ENCODE data around the gene TRMT44. TPM values are rescaled to one million over a fixed set of nuclear protein-coding genes. Genes with fewer than 3 reads are reported as not detected.

Gene TRMT44
- total RNA-seq, 3 donors from 2014 or later: 35.7 to 41.5 (median 41.0) TPM

GRCh38 chr4:8437281-8437680 is 3.3 kb upstream of the TRMT44 start:
- Mint-ChIP-seq H3K36me3 (ENCODE audit: insufficient read depth) (no peaks in the 10 kb centered on the region), H3K4me1 (ENCODE audit: low read depth) (peaks cover 69% of the 10 kb centered on the region), H3K4me3 (no peak overlapping the region), H3K9me3 (no peaks in the 10 kb centered on the region), H3K27me3 (ENCODE audit: low read depth) (no peaks in the 10 kb centered on the region)
- ATAC-seq (no peak), DNase-seq (no peak)

- Mint-ChIP-seq H3K9me3 (no peaks in the 10 kb centered on the region), H3K4me3 (peak overlapping the region; percentile 32), H3K4me1 (ENCODE audit: low read depth) (peaks cover 84% of the 10 kb centered on the region), H3K27me3 (ENCODE audit: low read depth) (no peaks in the 10 kb centered on the region), H3K36me3 (ENCODE audit: insufficient read depth) (no peaks in the 10 kb centered on the region)
- DNase-seq (no peak), ATAC-seq (no peak)
Observed at GRCh38 chr4:8438743-8439142, 1.8 kb upstream of the TRMT44 start.

GRCh38 chr4:8439168-8439567 is 1.4 kb upstream of the TRMT44 start:
- no peaks in the 10 kb centered on the region for H3K9me3 Mint-ChIP-seq
- no peaks in the 10 kb centered on the region for H3K27me3 Mint-ChIP-seq (ENCODE audit: low read depth)
- peak overlapping the region; percentile 32 for H3K4me3 Mint-ChIP-seq
- ATAC-seq (no peak), DNase-seq (no peak)
- H3K36me3 Mint-ChIP-seq (ENCODE audit: insufficient read depth): peaks cover 2% of the 10 kb centered on the region
- H3K4me1 Mint-ChIP-seq (ENCODE audit: low read depth): peaks cover 87% of the 10 kb centered on the region

- Mint-ChIP-seq H3K36me3 (ENCODE audit: insufficient read depth) (peaks cover 2% of the 10 kb centered on the region), H3K4me1 (ENCODE audit: low read depth) (peaks cover 79% of the 10 kb centered on the region), H3K4me3 (peak overlapping the region; percentile 97), H3K9me3 (no peaks in the 10 kb centered on the region), H3K27me3 (ENCODE audit: low read depth) (no peaks in the 10 kb centered on the region)
- no peak for DNase-seq
- ATAC-seq: peak; percentile 31
Observed at GRCh38 chr4:8439914-8440491, 574 bp upstream of the TRMT44 start.

GRCh38 chr4:8441499-8442091 is 1.0 kb downstream of the TRMT44 start:
- ATAC-seq (no peak), DNase-seq (no peak)
- H3K4me1 Mint-ChIP-seq (ENCODE audit: low read depth): peaks cover 71% of the 10 kb centered on the region
- peaks cover 10% of the 10 kb centered on the region for H3K36me3 Mint-ChIP-seq (ENCODE audit: insufficient read depth)
- H3K27me3 Mint-ChIP-seq (ENCODE audit: low read depth): no peaks in the 10 kb centered on the region
- H3K9me3 Mint-ChIP-seq: no peaks in the 10 kb centered on the region
- H3K4me3 Mint-ChIP-seq: peak overlapping the region; percentile 97

- Mint-ChIP-seq H3K9me3 (no peaks in the 10 kb centered on the region), H3K4me1 (ENCODE audit: low read depth) (peaks cover 63% of the 10 kb centered on the region), H3K36me3 (ENCODE audit: insufficient read depth) (peaks cover 10% of the 10 kb centered on the region), H3K4me3 (peak overlapping the region; percentile 97), H3K27me3 (ENCODE audit: low read depth) (no peaks in the 10 kb centered on the region)
- ATAC-seq (no peak), DNase-seq (no peak)
Observed at GRCh38 chr4:8442596-8443358, 2.2 kb downstream of the TRMT44 start.

GRCh38 chr4:8443801-8444200 is 3.2 kb downstream of the TRMT44 start:
- ATAC-seq (no peak), DNase-seq (no peak)
- no peaks in the 10 kb centered on the region for H3K9me3 Mint-ChIP-seq
- H3K27me3 Mint-ChIP-seq (ENCODE audit: low read depth): no peaks in the 10 kb centered on the region
- H3K36me3 Mint-ChIP-seq (ENCODE audit: insufficient read depth): peaks cover 11% of the 10 kb centered on the region
- H3K4me3 Mint-ChIP-seq: no peak overlapping the region
- H3K4me1 Mint-ChIP-seq (ENCODE audit: low read depth): peaks cover 55% of the 10 kb centered on the region

GRCh38 chr4:8446122-8446521 is 5.5 kb downstream of the TRMT44 start:
- Mint-ChIP-seq H3K27me3 (ENCODE audit: low read depth) (no peaks in the 10 kb centered on the region), H3K4me3 (no peak overlapping the region)

GRCh38 chr4:8451440-8452182 is 11.0 kb downstream of the TRMT44 start:
- H3K36me3 Mint-ChIP-seq (ENCODE audit: insufficient read depth): peaks cover 36% of the 10 kb centered on the region
- no peak overlapping the region for H3K4me3 Mint-ChIP-seq
- no peaks in the 10 kb centered on the region for H3K27me3 Mint-ChIP-seq (ENCODE audit: low read depth)
- DNase-seq (no peak), ATAC-seq (no peak)
- no peaks in the 10 kb centered on the region for H3K4me1 Mint-ChIP-seq (ENCODE audit: low read depth)
- no peaks in the 10 kb centered on the region for H3K9me3 Mint-ChIP-seq

More at GRCh38 chr4:8446122-8446521, 5.5 kb downstream of the TRMT44 start:
- Mint-ChIP-seq H3K36me3 (ENCODE audit: insufficient read depth) (peaks cover 18% of the 10 kb centered on the region), H3K9me3 (no peaks in the 10 kb centered on the region), H3K4me1 (ENCODE audit: low read depth) (peaks cover 36% of the 10 kb centered on the region)
- DNase-seq: no peak
- no peak for ATAC-seq

- Mint-ChIP-seq H3K4me3 (no peak overlapping the region), H3K4me1 (ENCODE audit: low read depth) (no peaks in the 10 kb centered on the region), H3K9me3 (no peaks in the 10 kb centered on the region), H3K27me3 (ENCODE audit: low read depth) (no peaks in the 10 kb centered on the region), H3K36me3 (ENCODE audit: insufficient read depth) (peaks cover 47% of the 10 kb centered on the region)
- ATAC-seq: no peak
- DNase-seq: no peak
Observed at GRCh38 chr4:8453957-8454356, 13.4 kb downstream of the TRMT44 start.

- no peaks in the 10 kb centered on the region for H3K4me1 Mint-ChIP-seq (ENCODE audit: low read depth)
- ATAC-seq: no peak
- no peaks in the 10 kb centered on the region for H3K27me3 Mint-ChIP-seq (ENCODE audit: low read depth)
- H3K36me3 Mint-ChIP-seq (ENCODE audit: insufficient read depth): peaks cover 42% of the 10 kb centered on the region
- no peak overlapping the region for H3K4me3 Mint-ChIP-seq
- no peak for DNase-seq
- no peaks in the 10 kb centered on the region for H3K9me3 Mint-ChIP-seq
Observed at GRCh38 chr4:8457646-8458252, 17.2 kb downstream of the TRMT44 start.

- Mint-ChIP-seq H3K9me3 (no peaks in the 10 kb centered on the region), H3K4me1 (ENCODE audit: low read depth) (no peaks in the 10 kb centered on the region), H3K4me3 (no peak overlapping the region), H3K36me3 (ENCODE audit: insufficient read depth) (peaks cover 33% of the 10 kb centered on the region), H3K27me3 (ENCODE audit: low read depth) (no peaks in the 10 kb centered on the region)
- DNase-seq (no peak), ATAC-seq (no peak)
Observed at GRCh38 chr4:8459867-8460445, 19.4 kb downstream of the TRMT44 start.

- H3K9me3 Mint-ChIP-seq: no peaks in the 10 kb centered on the region
- DNase-seq (no peak), ATAC-seq (no peak)
- no peaks in the 10 kb centered on the region for H3K27me3 Mint-ChIP-seq (ENCODE audit: low read depth)
- no peaks in the 10 kb centered on the region for H3K4me1 Mint-ChIP-seq (ENCODE audit: low read depth)
- no peak overlapping the region for H3K4me3 Mint-ChIP-seq
- H3K36me3 Mint-ChIP-seq (ENCODE audit: insufficient read depth): peaks cover 38% of the 10 kb centered on the region
Observed at GRCh38 chr4:8461086-8461485, 20.5 kb downstream of the TRMT44 start.

- H3K27me3 Mint-ChIP-seq (ENCODE audit: low read depth): no peaks in the 10 kb centered on the region
- no peaks in the 10 kb centered on the region for H3K9me3 Mint-ChIP-seq
- no peak overlapping the region for H3K4me3 Mint-ChIP-seq
- DNase-seq (no peak), ATAC-seq (no peak)
- peaks cover 35% of the 10 kb centered on the region for H3K36me3 Mint-ChIP-seq (ENCODE audit: insufficient read depth)
- no peaks in the 10 kb centered on the region for H3K4me1 Mint-ChIP-seq (ENCODE audit: low read depth)
Observed at GRCh38 chr4:8461616-8462015, 21.0 kb downstream of the TRMT44 start.

All from activated T-cell treated with anti-CD3 and anti-CD28 coated beads, Interleukin-2, amount 50 U/mL, for 4 hours (primary cell).